GM18499 (cell line): ENCODE measurements around the gene AP1G2.

ENCODE experiments used
- ATAC-seq: cut with Tn5 transposase; IDR thresholded peaks from one replicate; pipeline ENCODE4 v1.9.1; 2021; ENCODE audit warnings: moderate number of reproducible peaks; ENCODE audit not compliant: insufficient read depth, unreplicated experiment

The AP1G2 gene

GRCh38 chr14:23521785-23522640 lies 45.6 kb downstream of the AP1G2 start:
- ATAC-seq, result no peak

- no peak for ATAC-seq
These were observed 46.6 kb downstream of the AP1G2 start for GRCh38 chr14:23520899-23521533.

- ATAC-seq, result no peak
These were observed 48.9 kb downstream of the AP1G2 start for GRCh38 chr14:23518709-23519108.

- ATAC-seq, result no peak
These were observed 49.8 kb downstream of the AP1G2 start for GRCh38 chr14:23517650-23518326.

- no peak for ATAC-seq
These were observed 53.0 kb downstream of the AP1G2 start for GRCh38 chr14:23514644-23514957.

- no peak for ATAC-seq
These were observed 53.6 kb downstream of the AP1G2 start for GRCh38 chr14:23513818-23514643.

GRCh38 chr14:23513005-23513817 lies 54.4 kb downstream of the AP1G2 start:
- no peak for ATAC-seq

- ATAC-seq, result no peak
These were observed 55.4 kb downstream of the AP1G2 start for GRCh38 chr14:23512156-23512555.
